DMS153 (cell line): ENCODE data around the gene ERF.

ENCODE experiments used
- DNase-seq: peaks from one replicate; lab custom pipeline; 2025; lab: John Stamatoyannopoulos, UW

Gene ERF

DNA sequence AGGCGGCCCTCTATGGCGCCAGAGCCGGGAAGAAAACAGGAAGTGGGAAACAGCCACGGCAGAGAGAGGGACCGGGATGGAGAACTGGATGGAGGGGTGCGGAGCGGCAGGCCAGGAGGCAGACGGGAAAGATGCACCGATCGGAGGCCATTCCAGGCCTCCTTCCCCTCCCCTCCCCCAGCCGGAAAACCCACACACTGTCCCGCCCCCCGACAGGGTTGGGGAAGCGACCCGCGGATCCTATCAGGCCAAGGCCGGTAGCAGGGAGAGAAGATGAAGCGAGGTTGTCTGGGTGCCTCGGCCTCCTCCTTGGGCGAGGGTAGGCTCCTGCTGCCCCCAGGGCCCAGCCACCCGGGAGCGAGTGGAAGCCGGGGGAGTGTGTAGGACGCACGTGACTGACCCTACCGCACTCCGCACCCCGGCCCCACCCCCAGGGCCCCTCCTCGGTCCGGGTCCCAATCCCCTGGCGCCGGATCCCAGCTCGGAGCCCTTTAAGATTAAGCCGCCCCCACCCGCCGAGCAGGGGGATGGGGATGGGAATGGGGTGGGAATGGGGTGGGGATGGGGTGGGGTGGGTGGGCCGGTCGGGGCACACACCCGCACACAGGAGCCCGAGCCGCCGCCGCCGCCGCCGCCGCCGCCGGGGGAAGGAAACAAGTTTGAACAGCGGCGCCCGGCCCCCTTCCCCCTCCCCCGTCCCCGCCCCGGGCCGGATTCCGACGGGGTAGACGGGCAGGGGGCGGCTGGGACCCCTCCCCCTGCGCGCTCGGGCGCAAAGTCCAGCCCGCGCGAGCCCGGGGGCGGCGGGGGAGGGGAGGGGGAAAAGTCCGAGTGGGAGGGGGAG, 1.5 kb downstream of the ERF start:
- no peak for DNase-seq

- no peak for DNase-seq
These were observed 2.3 kb downstream of the ERF start for GRCh38 chr19:42252365-42253244.

DNA sequence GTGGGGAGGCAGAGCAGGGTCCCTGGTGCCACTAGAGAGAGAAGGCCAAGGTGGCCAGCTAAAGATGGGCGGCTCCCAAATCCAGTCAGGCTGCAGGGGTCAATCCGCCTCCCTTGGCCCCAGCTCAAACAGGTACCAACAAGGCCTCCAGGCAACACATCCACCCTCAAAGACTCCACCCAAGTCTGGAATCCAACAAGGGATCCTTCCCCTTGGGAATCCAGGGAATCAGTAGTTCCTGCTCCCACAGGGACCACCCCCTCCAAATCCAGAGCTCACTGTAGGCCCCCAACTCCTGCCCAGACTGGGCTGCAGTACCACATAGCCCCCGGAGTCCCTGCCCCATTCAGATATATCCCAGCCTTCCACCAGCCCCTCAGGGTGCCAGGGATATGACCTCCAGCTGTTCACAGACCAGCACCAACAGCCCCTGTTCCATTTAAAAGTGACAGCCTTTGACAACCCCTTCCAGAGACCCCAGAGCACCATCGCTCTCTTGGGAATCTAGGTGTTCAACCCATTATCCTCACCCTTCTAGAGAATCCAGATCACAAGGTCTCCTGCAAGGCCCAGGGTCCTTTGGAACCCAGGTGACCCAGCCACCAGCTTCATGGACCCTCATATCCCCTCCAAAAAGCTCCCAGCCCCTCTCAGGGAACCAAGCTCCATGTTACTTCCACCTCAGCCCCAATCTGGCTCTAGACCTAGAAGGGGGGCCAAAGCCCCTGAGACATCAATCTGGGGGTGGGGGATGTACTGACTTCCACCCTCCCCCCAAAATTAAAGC, 3.2 kb downstream of the ERF start:
- DNase-seq: no peak

DNA sequence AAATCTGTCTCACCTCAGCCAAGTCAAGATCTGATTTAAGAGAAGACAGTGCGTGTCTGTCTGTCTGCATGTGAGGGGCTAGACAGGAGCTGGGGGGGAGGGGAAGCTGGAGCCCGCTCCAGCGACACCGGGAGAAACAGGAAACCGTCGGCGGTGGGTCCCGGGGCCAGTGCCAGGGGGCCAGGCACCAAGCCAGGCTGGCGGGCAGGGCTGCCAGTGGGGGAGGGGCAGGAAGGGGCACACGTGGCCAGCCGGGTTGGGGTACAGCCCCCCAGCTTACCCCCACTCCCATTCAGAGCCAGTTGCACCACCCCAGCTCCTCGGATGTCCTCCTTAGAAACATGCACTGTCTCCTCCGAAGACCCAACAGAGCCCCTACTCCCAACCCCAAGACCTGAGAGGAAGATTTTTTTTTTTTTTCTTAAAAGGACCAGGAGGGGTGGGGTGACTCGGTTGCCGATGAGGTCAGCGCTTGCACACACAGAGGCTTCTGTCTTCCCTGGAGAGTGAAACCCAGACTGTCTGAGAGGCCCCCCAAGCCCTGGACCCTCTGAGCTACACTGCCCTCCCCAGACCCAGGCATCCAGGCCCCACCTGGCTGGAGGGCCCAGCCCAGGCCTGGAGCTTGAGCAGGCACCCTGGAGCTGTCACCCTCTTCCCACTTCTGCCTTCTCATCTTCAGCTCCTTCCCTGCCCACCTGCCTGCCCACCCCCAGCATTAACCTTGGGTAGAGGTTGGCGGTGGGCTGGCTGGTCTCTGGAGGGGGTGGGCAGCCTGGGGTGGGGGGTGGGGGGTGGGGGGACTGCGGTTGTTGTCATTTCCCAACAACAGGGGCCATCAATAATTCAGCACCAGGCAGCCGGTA, 4.0 kb downstream of the ERF start:
- DNase-seq: no peak

DNA sequence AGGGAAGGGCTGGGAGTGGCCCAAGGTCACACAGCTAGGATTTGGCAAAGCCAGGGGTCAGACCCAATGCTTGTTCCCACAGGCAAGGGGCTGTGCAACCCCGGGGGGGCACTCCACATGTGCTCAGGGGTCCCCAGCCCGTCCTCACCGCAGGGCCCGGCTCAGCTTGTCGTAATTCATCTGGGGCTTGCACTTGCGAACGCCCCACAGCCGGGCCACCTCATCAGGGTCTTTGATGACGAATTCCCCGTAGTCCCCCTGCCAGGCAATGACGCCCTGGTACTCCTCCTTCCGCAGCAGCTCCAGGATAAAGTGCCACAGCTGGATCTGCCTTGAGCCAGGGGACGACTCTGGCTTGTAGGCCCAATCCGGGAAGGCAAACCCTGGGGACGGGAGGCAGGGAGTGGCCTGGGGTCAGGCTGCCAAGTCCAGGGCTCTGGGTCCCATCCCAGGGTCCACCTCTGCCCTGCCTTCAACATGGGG, 4.7 kb downstream of the ERF start:
- no peak for DNase-seq

DNA sequence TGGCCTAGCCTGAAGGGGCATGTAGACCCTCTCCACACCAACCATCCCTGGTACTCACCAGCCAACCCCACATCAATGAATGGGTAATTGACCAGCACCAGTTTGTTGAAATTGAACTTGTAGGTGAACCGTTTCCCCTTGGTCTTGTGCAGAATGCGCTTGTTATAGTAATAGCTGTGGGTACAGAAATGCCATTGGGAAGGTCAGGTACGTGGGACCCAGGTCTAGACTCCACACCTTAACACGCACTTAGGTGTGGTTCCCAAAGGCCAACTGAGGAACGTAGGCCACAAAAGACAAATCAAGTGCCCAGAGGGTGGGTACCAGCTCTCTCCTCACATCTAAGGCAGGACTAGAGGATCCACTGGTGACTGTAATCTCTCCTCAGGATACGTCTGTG, 5.2 kb downstream of the ERF start:
- DNase-seq: no peak

DNA sequence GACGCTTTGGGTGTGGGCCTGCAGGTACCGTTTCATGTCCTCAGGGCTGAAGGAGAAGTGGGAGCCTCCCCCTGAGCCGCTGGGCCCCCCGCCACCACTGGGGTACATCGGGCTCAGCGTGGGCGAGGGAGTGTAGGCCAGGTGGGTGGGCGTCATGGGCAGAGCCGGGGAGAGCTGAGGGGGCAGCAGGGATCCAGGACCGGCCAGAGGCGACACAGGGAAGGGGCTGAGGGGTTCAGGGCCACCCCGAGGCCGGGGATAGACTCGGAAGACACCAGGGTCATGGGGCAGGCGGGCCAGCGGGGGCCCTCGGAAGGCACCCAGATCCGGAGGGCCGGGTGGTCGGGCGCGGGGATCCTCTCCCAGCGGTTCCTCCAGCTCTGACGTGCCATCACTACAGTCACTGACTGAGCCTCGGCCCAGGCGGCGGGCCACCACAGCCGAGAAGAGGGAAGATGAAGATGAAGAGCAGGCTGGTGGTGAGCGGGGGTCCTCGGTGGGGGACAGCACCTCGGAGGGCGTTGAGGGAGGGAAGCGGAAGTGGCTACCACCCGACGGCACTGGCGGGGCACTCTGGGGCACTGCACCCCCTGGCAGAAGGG, 5.7 kb downstream of the ERF start:
- no peak for DNase-seq

DNA sequence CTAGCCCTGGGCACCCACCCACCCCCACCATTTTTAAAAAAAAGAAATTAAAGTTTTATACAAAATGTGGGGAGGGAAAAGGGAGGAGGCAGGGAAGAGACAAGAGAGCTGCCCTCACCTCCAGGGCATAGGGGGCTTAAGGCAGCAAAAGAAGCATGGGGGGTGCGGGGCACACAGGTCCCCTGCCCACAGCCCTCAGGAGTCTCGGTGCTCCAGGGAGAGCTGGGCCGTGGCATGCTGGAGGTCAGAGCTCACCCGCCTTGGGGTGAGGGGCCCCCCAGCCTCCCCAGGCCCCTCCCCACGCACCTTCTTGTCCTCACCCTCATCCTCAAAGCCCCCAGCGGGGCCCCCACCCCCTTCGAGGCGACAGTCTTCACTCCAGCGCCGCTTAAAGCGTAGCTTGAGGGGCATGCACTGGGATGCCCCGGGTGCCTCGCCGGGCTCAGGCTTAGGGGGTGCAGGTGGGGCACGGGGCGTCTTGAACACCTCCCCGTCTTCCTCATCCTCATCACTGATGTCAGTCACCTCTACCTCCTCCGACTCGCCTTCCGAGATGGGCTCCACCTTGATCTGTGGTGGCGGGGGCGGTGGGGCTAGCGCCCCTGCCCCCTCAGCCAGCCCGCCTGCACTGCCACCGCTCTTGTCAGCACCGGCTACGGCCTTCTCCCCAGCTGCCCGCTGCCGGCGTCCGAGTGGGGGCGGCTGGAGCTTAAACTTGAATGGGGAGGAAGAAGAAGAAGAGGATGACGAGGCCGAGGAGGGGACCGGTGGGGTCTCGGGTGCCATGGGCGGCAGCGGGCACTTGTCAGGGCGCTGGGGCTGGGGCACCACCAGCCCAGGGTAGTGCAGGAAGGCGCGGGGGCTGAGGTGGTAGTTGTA, 6.4 kb downstream of the ERF start:
- no peak for DNase-seq

DNA sequence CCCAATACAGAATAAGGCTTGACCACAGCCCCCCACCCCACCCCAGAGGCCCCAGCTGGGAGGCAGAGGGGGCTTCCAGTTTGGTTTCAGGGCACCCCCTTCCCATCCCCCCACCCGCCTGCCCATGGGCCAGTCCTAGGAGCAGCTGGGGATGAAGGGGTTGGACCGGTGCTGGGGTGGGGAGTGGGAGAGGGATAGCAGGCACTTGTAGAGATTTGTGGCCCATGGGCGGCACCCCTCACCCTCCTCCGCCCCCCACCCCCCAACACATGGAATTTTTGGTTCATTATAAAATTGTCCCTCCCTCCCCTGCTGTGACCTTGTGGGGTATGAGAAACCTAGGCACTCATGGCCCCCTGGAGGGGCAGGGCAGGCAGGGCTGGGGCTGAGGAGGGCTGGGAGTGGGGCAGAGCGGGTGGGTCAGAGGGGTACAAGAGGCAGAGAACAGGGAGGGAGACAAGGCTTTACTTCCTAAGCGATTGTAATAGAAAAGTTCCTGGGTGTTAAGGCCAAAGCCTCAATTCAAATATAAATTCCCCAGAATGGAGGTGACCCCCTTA, 7.2 kb downstream of the ERF start:
- DNase-seq: no peak

GRCh38 chr19:42246922-42247639, 7.8 kb downstream of the ERF start:
- no peak for DNase-seq

- DNase-seq: peak; percentile 37
These were observed 8.6 kb downstream of the ERF start for GRCh38 chr19:42246143-42246921.

GRCh38 chr19:42245231-42245630, 9.7 kb downstream of the ERF start:
- DNase-seq: no peak

- DNase-seq: peak; percentile 87
These were observed 10.3 kb downstream of the ERF start for GRCh38 chr19:42244347-42245220.

DNA sequence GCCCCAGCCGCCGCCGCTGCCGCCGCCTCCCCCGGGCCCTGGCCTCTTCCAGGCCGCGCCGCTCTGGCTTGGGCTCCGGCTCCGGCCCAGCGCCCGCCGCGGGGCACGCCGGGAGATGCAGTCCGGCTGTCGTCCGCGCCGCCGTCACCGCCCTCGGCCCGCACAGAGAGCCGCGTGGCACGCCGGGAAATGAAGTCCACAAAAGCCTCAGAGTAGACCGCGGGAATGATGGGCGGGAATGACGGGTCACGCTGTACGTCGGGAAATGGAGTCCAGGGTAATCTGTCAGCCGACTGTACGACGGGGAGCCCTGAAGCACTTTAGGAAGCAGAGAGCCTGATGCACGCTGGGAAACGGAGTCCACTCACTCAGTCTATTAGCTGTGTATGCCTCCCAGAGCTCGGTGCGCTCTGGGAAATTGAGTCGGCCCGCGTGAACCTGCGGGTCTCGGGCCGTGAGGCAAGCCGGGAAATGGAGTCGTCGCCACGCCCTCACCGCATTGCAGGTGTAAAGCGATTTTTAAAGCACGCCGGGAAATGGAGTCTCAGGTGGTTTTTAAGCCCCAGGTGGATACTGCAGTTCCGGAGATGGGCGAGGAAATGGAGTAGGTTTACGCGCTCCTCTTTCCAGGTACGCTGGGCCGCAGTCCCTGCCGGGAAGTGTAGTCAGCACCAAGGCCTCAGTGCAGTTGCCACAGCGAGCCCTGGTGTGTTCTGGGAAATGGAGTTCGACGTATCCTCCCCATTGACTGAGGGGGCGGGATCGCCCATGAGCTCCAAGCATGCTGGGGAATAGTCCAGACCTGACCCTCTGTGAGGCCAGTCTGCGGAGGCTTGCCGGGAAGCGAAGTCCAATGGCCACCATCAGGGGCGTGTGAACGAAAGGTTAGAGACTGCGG, 12.2 kb downstream of the ERF start, which contains the start of gene GSK3A:
TSS of gene GSK3A (minus strand) at position 91 of the 898 bp plus-strand sequence. CDS start 137 bp downstream, outside the sequence.
- peak; percentile 99 for DNase-seq

- DNase-seq: no peak
These were observed 12.8 kb downstream of the ERF start for GRCh38 chr19:42242069-42242511.

DNA sequence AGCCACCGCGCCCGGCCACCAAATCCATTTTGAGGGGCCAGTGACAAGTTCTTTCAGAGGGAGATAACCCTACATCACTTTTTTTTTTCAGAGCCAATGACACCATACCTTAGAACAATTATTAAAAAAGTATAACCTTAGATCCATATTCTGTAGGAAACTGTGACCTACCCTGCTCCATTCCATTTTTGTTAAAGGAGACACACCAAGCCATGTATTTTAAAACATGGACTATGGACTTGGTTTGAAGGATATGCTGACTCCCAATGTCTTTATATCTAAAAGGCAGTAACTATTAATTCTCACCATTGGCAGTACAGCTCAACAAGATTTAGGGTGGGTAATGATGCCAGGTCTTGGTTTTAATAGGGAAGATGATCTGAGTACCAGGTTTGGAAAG, 13.6 kb downstream of the ERF start:
- DNase-seq: no peak
